Progenitor cell of endocrine pancreas (in vitro differentiated cells): ENCODE measurements around the gene IGSF23. TPM values are rescaled to one million over a fixed set of nuclear protein-coding genes. Genes with fewer than 3 reads are reported as not detected.
"Not testable (repeated sequence)": the region's sequence is repeated elsewhere in the genome, so short reads cannot be mapped to it uniquely, and the experiment has no call there.

ENCODE experiments used
- DNase-seq: peaks from one replicate; pipeline ENCODE4 v3.0.0; 2021; ENCODE audit warnings: low spot score; ENCODE audit not compliant: unreplicated experiment
- H3K27ac Mint-ChIP-seq: 2 replicates; pipeline ENCODE4 v1.8.0; 2021; ENCODE audit warnings: mild to moderate bottlenecking, moderate library complexity, mixed read lengths
- H3K27me3 Mint-ChIP-seq: 2 replicates; pipeline ENCODE4 v1.8.0; 2021; ENCODE audit warnings: mixed read lengths
- H3K36me3 Mint-ChIP-seq: 2 replicates; pipeline ENCODE4 v1.8.0; 2022; ENCODE audit warnings: mixed read lengths; ENCODE audit not compliant: insufficient read depth
- H3K4me1 Mint-ChIP-seq: 2 replicates; pipeline ENCODE4 v1.8.0; 2021; ENCODE audit warnings: low read depth, mixed read lengths
- H3K4me3 Mint-ChIP-seq: 2 replicates; pipeline ENCODE4 v1.8.0; 2021; ENCODE audit warnings: low read depth, mild to moderate bottlenecking, moderate library complexity, mixed read lengths
- H3K9me3 Mint-ChIP-seq: 2 replicates; pipeline ENCODE4 v1.8.0; 2021; ENCODE audit warnings: low read depth, mixed read lengths
- CTCF ChIP-seq: fragments of 200-600 bp; sonication (generic); IDR thresholded peaks from one replicate; pipeline ENCODE4 v1.5.0; 2021; ENCODE audit warnings: antibody characterized with exemption, mild to moderate bottlenecking; ENCODE audit not compliant: unreplicated experiment
- total RNA-seq: library from RNA; stranded (reverse); gene quantifications from 2 replicates; pipeline ENCODE4 v1.2.1, GENCODE V29; 2021

IGSF23 gene
- total RNA-seq, 1 donor from 2014 or later = 0.67 TPM

- Mint-ChIP-seq H3K27ac (no peak overlapping the region), H3K9me3 (peaks cover 8% of the 10 kb centered on the region), H3K27me3 (no peaks in the 10 kb centered on the region), H3K36me3 (no peaks in the 10 kb centered on the region), H3K4me3 (no peak overlapping the region), H3K4me1 (peaks cover 37% of the 10 kb centered on the region)
- TF ChIP-seq CTCF = no peak
- DNase-seq = no peak
Observed at GRCh38 chr19:44588771-44589112, 24.6 kb upstream of the IGSF23 start.

- TF ChIP-seq CTCF = no peak
- Mint-ChIP-seq H3K27me3 (no peaks in the 10 kb centered on the region), H3K27ac (peak overlapping the region; percentile 79), H3K4me1 (peaks cover 43% of the 10 kb centered on the region), H3K36me3 (no peaks in the 10 kb centered on the region), H3K9me3 (peaks cover 5% of the 10 kb centered on the region), H3K4me3 (peak overlapping the region; percentile 18)
- DNase-seq = no peak
Observed at GRCh38 chr19:44590245-44591059, 22.9 kb upstream of the IGSF23 start.

GRCh38 chr19:44591340-44591993 lies 21.9 kb upstream of the IGSF23 start:
- H3K36me3 Mint-ChIP-seq, H3K9me3 Mint-ChIP-seq: not testable (repeated sequence)

GRCh38 chr19:44592451-44592890 lies 20.9 kb upstream of the IGSF23 start:
- DNase-seq = no peak
- peak overlapping the region; percentile 94 for H3K27ac Mint-ChIP-seq
- H3K4me1 Mint-ChIP-seq = peaks cover 58% of the 10 kb centered on the region
- no peak overlapping the region for H3K4me3 Mint-ChIP-seq
- no peak for TF ChIP-seq CTCF
- H3K36me3 Mint-ChIP-seq = no peaks in the 10 kb centered on the region
- H3K9me3 Mint-ChIP-seq = peaks cover 4% of the 10 kb centered on the region
- no peaks in the 10 kb centered on the region for H3K27me3 Mint-ChIP-seq

More at GRCh38 chr19:44591340-44591993, 21.9 kb upstream of the IGSF23 start:
- Mint-ChIP-seq H3K4me1 (peaks cover 48% of the 10 kb centered on the region), H3K27ac (peak overlapping the region; percentile 76)
- DNase-seq, H3K27me3 Mint-ChIP-seq, H3K4me3 Mint-ChIP-seq: not testable (repeated sequence)

GRCh38 chr19:44593294-44593693 lies 20.1 kb upstream of the IGSF23 start:
- Mint-ChIP-seq H3K36me3 (no peaks in the 10 kb centered on the region), H3K4me1 (peaks cover 58% of the 10 kb centered on the region), H3K27ac (no peak overlapping the region), H3K9me3 (peaks cover 4% of the 10 kb centered on the region), H3K4me3 (no peak overlapping the region), H3K27me3 (no peaks in the 10 kb centered on the region)
- no peak for TF ChIP-seq CTCF
- DNase-seq = no peak

- H3K4me3 Mint-ChIP-seq, DNase-seq, H3K9me3 Mint-ChIP-seq, H3K27me3 Mint-ChIP-seq, H3K36me3 Mint-ChIP-seq: not testable (repeated sequence)
- peaks cover 53% of the 10 kb centered on the region for H3K4me1 Mint-ChIP-seq
- H3K27ac Mint-ChIP-seq = peak overlapping the region; percentile 77
Observed at GRCh38 chr19:44593866-44594266, 19.5 kb upstream of the IGSF23 start.
